ENCODE results near the gene KLK2. TPM values are rescaled to one million over a fixed set of nuclear protein-coding genes. Genes with fewer than 3 reads are reported as not detected.

The KLK2 gene
- total and polyA plus RNA-seq, 2 of the 13 experiments (the other 11 are each of a cell fraction or from before 2014, with no cell fraction given): 0.11 TPM; not detected in 1

DNA sequence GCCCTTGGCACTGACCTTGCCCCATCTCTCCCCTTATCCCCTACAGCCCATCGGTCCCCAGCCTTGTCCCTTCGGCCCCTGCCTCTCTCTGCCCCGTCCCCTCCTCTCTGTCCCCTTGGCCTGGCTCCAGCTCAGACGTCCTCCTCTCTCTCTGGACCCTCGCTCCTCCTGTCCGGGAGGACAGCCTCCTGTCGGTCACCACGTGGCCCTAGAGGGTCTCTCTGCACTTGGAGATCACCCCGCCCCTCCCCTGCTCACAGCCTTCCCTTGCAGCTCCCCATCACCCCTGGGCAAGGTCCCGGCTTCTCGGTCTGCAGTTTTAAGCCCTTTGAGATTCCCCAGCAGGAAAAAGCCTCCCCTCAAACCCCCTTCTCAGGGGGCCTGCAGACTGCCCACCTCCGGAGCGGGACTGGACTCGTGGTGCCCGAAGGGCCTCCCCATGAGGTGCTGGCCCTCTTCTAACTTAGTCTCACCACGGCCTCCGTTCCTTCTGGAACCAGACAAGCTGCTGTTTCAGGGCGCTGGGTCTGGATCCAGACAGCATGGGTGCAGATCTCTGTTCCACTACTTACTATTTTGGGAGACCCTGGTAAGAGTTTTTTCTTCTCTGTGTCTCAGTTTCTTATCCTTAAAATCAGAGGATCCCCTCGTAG, 36.6 kb upstream of the KLK2 start:
- intact Hi-C loops (cut with micrococcal nuclease; ENCODE audit: unreplicated experiment) (no loop called here), in situ Hi-C loops (cut with HindIII; ENCODE audit: extremely low pct_ligation_motif_present, low pct_unique_long_range_greater_than_20kb) (no loop called here)
- peaks cover 17% of the 10 kb centered on the region for H3K4me1 ChIP-seq (ENCODE audit: insufficient read depth, low read length)
- CTCF ChIA-PET (ENCODE audit: low intra/inter-chr PET ratio, low total read pairs): no interaction called here
- no peaks in the 10 kb centered on the region for H3K36me3 ChIP-seq (replicated peaks in 1 of 2; ENCODE audit: control insufficient read depth in 1 of 2, insufficient read depth in 2 of 2, low read length in 2 of 2)
- H2AFZ ChIP-seq (ENCODE audit: low read length): no peak overlapping the region
- H3K9ac ChIP-seq (ENCODE audit: insufficient read depth, low read depth, low read length): peak overlapping the region; percentile 47; the same call in 1 of the 2 replicates
- FAIRE-seq (no peak), ATAC-seq (peak; percentile 33), DNase-seq (ENCODE audit: low spot score) (no peak)
- POLR2A ChIA-PET: interaction anchor here (0.8 kb wide), 1 partner anchor 32 kb away, joined by 3 read pairs; no protein-coding TSS in a partner anchor
- no peak overlapping the region for H3K27ac ChIP-seq (ENCODE audit: extremely low read length, insufficient read depth, low read length)
- no TSS peak for BruUV-seq (replicated peaks)
- H3K27me3 ChIP-seq (ENCODE audit: control insufficient read depth in 1 of 2, insufficient read depth in 2 of 2, low read length in 2 of 2): peaks cover 0 to 30% of the 10 kb centered on the region in 2 experiments; a peak in 2 of 5 replicates
- WGBS (ENCODE audit: low lambda C conversion rate): 29% methylated on average over 19 of the region's 19 CpGs
- TF ChIP-seq, protein P1, sequence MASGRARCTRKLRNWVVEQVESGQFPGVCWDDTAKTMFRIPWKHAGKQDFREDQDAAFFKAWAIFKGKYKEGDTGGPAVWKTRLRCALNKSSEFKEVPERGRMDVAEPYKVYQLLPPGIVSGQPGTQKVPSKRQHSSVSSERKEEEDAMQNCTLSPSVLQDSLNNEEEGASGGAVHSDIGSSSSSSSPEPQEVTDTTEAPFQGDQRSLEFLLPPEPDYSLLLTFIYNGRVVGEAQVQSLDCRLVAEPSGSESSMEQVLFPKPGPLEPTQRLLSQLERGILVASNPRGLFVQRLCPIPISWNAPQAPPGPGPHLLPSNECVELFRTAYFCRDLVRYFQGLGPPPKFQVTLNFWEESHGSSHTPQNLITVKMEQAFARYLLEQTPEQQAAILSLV (CRISPR knock-in tag; IDR thresholded peaks at IDR 0.05; ENCODE audit: borderline replicate concordance): no peak
- TF ChIP-seq SCMH1 (CRISPR knock-in tag; IDR thresholded peaks at IDR 0.05; ENCODE audit: borderline replicate concordance) (no peak), HMG20A (CRISPR knock-in tag; IDR thresholded peaks at IDR 0.05; ENCODE audit: borderline replicate concordance) (no peak), RBM22 (optimal IDR thresholded peaks at IDR 0.05; ENCODE audit: low read length) (no peak), IKZF1 (IDR thresholded peaks at IDR 0.05) (no peak), TAF1 (CRISPR knock-in tag; IDR thresholded peaks at IDR 0.05) (no peak), MAFF (IDR thresholded peaks at IDR 0.05; ENCODE audit: low read depth, low read length) (no peak), ZFX (CRISPR knock-in tag; IDR thresholded peaks at IDR 0.05; ENCODE audit: low read depth) (no peak), PRPF4 (IDR thresholded peaks at IDR 0.05; ENCODE audit: low read depth, low read length, poor library complexity, severe bottlenecking) (no peak), MTF1 (CRISPR knock-in tag; IDR thresholded peaks at IDR 0.05) (no peak), ZNF589 (CRISPR knock-in tag; conservative IDR thresholded peaks at IDR 0.05) (0 out of 2 replicates have a peak, but pooled peaks have one; percentile 22), SRSF4 (IDR thresholded peaks at IDR 0.05; ENCODE audit: low read depth, low read length, poor library complexity, severe bottlenecking) (no peak), ZNF616 (CRISPR knock-in tag; IDR thresholded peaks at IDR 0.05; ENCODE audit: low read depth) (no peak)
- TF ChIP-seq, protein P2, sequence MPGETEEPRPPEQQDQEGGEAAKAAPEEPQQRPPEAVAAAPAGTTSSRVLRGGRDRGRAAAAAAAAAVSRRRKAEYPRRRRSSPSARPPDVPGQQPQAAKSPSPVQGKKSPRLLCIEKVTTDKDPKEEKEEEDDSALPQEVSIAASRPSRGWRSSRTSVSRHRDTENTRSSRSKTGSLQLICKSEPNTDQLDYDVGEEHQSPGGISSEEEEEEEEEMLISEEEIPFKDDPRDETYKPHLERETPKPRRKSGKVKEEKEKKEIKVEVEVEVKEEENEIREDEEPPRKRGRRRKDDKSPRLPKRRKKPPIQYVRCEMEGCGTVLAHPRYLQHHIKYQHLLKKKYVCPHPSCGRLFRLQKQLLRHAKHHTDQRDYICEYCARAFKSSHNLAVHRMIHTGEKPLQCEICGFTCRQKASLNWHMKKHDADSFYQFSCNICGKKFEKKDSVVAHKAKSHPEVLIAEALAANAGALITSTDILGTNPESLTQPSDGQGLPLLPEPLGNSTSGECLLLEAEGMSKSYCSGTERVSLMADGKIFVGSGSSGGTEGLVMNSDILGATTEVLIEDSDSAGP (CRISPR knock-in tag; IDR thresholded peaks at IDR 0.05; ENCODE audit: borderline replicate concordance): peak; percentile 8; the same call in 1 of the 2 replicates
- TF ChIP-seq, protein P3, sequence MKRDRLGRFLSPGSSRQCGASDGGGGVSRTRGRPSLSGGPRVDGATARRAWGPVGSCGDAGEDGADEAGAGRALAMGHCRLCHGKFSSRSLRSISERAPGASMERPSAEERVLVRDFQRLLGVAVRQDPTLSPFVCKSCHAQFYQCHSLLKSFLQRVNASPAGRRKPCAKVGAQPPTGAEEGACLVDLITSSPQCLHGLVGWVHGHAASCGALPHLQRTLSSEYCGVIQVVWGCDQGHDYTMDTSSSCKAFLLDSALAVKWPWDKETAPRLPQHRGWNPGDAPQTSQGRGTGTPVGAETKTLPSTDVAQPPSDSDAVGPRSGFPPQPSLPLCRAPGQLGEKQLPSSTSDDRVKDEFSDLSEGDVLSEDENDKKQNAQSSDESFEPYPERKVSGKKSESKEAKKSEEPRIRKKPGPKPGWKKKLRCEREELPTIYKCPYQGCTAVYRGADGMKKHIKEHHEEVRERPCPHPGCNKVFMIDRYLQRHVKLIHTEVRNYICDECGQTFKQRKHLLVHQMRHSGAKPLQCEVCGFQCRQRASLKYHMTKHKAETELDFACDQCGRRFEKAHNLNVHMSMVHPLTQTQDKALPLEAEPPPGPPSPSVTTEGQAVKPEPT (CRISPR knock-in tag; IDR thresholded peaks at IDR 0.05; ENCODE audit: low read depth): no peak
- TF ChIP-seq, protein P4, sequence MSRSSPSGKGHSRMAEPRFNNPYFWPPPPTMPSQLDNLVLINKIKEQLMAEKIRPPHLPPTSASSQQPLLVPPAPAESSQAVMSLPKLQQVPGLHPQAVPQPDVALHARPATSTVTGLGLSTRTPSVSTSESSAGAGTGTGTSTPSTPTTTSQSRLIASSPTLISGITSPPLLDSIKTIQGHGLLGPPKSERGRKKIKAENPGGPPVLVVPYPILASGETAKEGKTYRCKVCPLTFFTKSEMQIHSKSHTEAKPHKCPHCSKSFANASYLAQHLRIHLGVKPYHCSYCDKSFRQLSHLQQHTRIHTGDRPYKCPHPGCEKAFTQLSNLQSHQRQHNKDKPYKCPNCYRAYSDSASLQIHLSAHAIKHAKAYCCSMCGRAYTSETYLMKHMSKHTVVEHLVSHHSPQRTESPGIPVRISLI (CRISPR knock-in tag; IDR thresholded peaks at IDR 0.05; ENCODE audit: borderline replicate concordance): no peak
- no peaks in the 10 kb centered on the region for H3K79me2 ChIP-seq (ENCODE audit: insufficient read depth, low read length)
- H3K9me3 ChIP-seq (ENCODE audit: low read length): no peaks in the 10 kb centered on the region
- H4K20me1 ChIP-seq (ENCODE audit: insufficient read depth, low read length): no peaks in the 10 kb centered on the region
- peak overlapping the region; percentile 77 for H3K4me2 ChIP-seq (ENCODE audit: low read depth, low read length)
- H3K4me3 ChIP-seq (replicated peaks in 1 of 3; ENCODE audit: insufficient read depth in 1 of 3, low read depth in 2 of 3, low read length in 3 of 3): peak overlapping the region in 2 of 3 experiments; percentile 47 to 80; a peak in 4 of 6 replicates

Data from HepG2 (cell line).